Caco-2 (cell line): ENCODE measurements around the gene TUBB2B. TPM values are rescaled to one million over a fixed set of nuclear protein-coding genes. Genes with fewer than 3 reads are reported as not detected.

Experiments
- BruUV-seq: library from RNA; stranded (reverse); fragments of 400-500 nt; replicated peaks from 2 replicates; lab custom pipeline; 2021; lab: Mats Ljungman, UMichigan
- CTCF ChIA-PET: fragments of 300-600 bp; sonication (Branson Sonifier 250); formaldehyde crosslinking; loops from one replicate; lab custom pipeline; 2022; ENCODE audit warnings: antibody characterized with exemption; lab: Charles Lee
- POLR2A ChIA-PET: fragments of 300-600 bp; sonication (Branson Sonifier 250); formaldehyde crosslinking; loops from one replicate; lab custom pipeline; 2022; ENCODE audit warnings: antibody characterized with exemption; lab: Charles Lee
- DNase-seq, 2 experiments: peaks; one replicate each; pipeline versions ENCODE4 v3.0.0 to v3.0.0-alpha.2; 2020 to 2022
- H3K27me3 ChIP-seq: replicated peaks from 2 replicates; pipeline ENCODE4 v1.6.0; 2011; ENCODE audit warnings: low read length; ENCODE audit not compliant: control insufficient read depth, insufficient read depth
- H3K36me3 ChIP-seq: 2 replicates; pipeline ENCODE4 v1.5.1; 2011; ENCODE audit warnings: low read length; ENCODE audit not compliant: control insufficient read depth, insufficient read depth
- H3K4me1 ChIP-seq: fragments of 250-450 bp; sonication (Bioruptor Pico); 2 replicates; pipeline ENCODE4 v1.5.1; 2020; ENCODE audit warnings: mild to moderate bottlenecking
- H3K4me3 ChIP-seq: 2 replicates; pipeline ENCODE4 v1.5.1; 2011; ENCODE audit warnings: low read depth, mild to moderate bottlenecking, control low read depth, low read length
- H3K9me3 ChIP-seq: fragments of 250-450 bp; sonication (Bioruptor Pico); 2 replicates; pipeline ENCODE4 v1.5.1; 2020; ENCODE audit warnings: mild to moderate bottlenecking, moderate library complexity
- H3K27ac Mint-ChIP-seq: one replicate; pipeline ENCODE4 v1.8.0; 2022; ENCODE audit warnings: mixed read lengths; ENCODE audit not compliant: unreplicated experiment
- H3K27me3 Mint-ChIP-seq: one replicate; pipeline ENCODE4 v1.8.0; 2022; ENCODE audit warnings: mixed read lengths; ENCODE audit not compliant: insufficient read depth, unreplicated experiment
- H3K36me3 Mint-ChIP-seq: one replicate; pipeline ENCODE4 v1.8.0; 2022; ENCODE audit warnings: mild to moderate bottlenecking, mixed read lengths; ENCODE audit not compliant: insufficient read depth, unreplicated experiment
- H3K4me1 Mint-ChIP-seq: one replicate; pipeline ENCODE4 v1.8.0; 2022; ENCODE audit warnings: low read depth, mixed read lengths; ENCODE audit not compliant: unreplicated experiment
- H3K4me3 Mint-ChIP-seq: one replicate; pipeline ENCODE4 v1.8.0; 2022; ENCODE audit warnings: mild to moderate bottlenecking, moderate library complexity, mixed read lengths; ENCODE audit not compliant: unreplicated experiment
- H3K9me3 Mint-ChIP-seq: one replicate; pipeline ENCODE4 v1.8.0; 2022; ENCODE audit warnings: mixed read lengths; ENCODE audit not compliant: unreplicated experiment
- CTCF ChIP-seq, 2 experiments: fragments of 200-600 bp in 1 of 2; IDR thresholded peaks; 1 replicate in 1 of 2; 2 replicates in 1 of 2; pipeline versions ENCODE4 v1.5.1 to v1.8.0; 2011 to 2022; ENCODE audit warnings: antibody characterized with exemption in 1 of 2, control low read depth in 1 of 2, inconsistent platforms in 1 of 2, low read depth in 1 of 2, low read length in 1 of 2, mild to moderate bottlenecking in 1 of 2, moderate library complexity in 1 of 2; ENCODE audit not compliant: insufficient read depth in 1 of 2, severe bottlenecking in 1 of 2, unreplicated experiment in 1 of 2
- intact Hi-C: fragments of 100-400 bp; cut with micrococcal nuclease; formaldehyde crosslinking; loops from one replicate; pipeline ENCODE4 v1.10.0; 2022; ENCODE audit not compliant: unreplicated experiment
- total RNA-seq: library from RNA; stranded (reverse); gene quantifications from 2 replicates; pipeline ENCODE4 v1.2.3, GENCODE V29; 2022

TUBB2B gene
- total RNA-seq, 1 experiment from 2014 or later: 150 TPM

DNA sequence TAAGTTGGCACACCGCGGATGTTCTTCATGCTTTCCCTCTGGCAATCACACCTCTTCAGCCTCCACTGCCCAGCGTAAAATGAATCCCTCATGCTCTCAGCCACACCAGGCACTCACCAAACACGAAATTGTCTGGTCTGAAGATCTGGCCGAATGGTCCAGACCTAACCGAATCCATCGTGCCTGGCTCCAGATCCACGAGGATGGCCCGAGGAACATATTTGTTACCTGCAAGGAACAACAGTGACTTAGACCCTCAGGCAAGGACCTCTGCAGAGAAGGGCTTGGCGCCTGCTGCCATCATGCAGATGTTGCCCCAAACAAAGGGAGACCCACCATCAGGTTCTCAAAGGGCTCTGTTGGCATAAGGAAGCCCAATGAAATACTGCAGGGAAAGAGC is 1.4 kb downstream of the TUBB2B start:
- peaks cover 45% of the 10 kb centered on the region for H3K36me3 Mint-ChIP-seq
- H3K27me3 Mint-ChIP-seq: peaks cover 6% of the 10 kb centered on the region
- ChIA-PET CTCF (interaction anchor here (0.8 to 1.3 kb wide), 3 partner anchors 21 to 69 kb away, joined by 3 read pairs; partner anchors contain the start of gene TUBB2A), POLR2A (interaction anchor here (1.3 kb wide), 1 partner anchor 69 kb away, joined by 6 read pairs; the partner anchor contains the start of gene TUBB2A)
- intact Hi-C loops: no loop called here
- no TSS peak for BruUV-seq
- H3K4me1 Mint-ChIP-seq: peaks cover 7% of the 10 kb centered on the region
- H3K27ac Mint-ChIP-seq: peak overlapping the region; percentile 53
- DNase-seq: no peak
- TF ChIP-seq CTCF (IDR thresholded peaks at IDR 0.05; ENCODE audit: insufficient read depth in 1 of 2, low read depth in 1 of 2, low read length in 1 of 2, severe bottlenecking in 1 of 2, unreplicated experiment in 1 of 2): no peak
- H3K9me3 Mint-ChIP-seq: peaks cover 9% of the 10 kb centered on the region
- peaks cover 14% of the 10 kb centered on the region for H3K4me1 ChIP-seq
- H3K4me3 ChIP-seq: no peak overlapping the region
- H3K9me3 ChIP-seq: no peaks in the 10 kb centered on the region
- H3K36me3 ChIP-seq: no peaks in the 10 kb centered on the region
- H3K27me3 ChIP-seq: no peaks in the 10 kb centered on the region
- H3K4me3 Mint-ChIP-seq: peak overlapping the region; percentile 82

DNA sequence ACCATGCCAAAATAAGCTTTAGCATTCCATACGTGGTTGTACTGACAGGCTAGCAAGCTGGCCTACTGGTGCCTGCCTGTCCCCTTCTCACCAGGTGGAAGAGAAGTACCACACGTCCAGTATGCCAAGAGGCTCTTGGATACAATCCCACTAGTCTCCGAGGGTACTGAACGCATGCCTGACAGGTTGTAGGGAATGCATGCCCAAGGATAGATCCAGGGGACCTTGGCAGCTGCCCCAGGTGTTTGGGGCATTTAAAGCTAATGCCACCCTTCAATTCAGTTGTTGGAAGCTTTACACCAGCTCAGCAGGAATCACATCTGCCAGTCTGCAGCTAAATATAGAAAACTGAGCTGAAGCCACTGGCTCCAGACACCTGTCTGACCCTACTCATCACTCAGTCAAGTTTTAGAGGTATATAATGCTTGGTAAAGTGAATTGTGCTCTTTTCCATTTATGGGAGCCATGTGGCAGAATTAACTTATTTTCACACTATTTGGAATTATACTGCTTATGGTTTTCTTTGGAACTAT is 4.9 kb downstream of the TUBB2B start:
- BruUV-seq: no TSS peak

DNA sequence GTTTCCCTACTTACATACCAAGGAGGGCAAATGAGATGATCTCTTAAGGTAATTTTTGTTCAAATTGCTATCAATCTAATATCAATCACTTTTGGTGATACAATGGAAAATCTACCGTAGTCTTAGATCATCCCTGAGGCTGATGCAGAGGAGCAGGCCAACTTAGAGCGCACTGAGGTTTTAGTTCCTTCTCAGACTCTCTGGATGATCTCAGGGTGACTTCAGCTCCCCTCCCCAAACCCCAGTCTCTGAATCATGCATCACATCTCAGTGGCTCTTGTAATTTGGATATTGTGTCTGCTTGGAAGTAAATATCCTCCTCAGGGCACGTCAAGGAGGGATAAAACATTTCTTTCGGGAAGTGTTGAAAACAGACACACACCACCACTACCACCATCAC is 5.9 kb downstream of the TUBB2B start:
- intact Hi-C loops: no loop called here
- TF ChIP-seq CTCF (IDR thresholded peaks at IDR 0.05; ENCODE audit: insufficient read depth in 1 of 2, low read depth in 1 of 2, low read length in 1 of 2, severe bottlenecking in 1 of 2, unreplicated experiment in 1 of 2): no peak
- Histone ChIP-seq H3K27me3 (no peaks in the 10 kb centered on the region), H3K4me1 (peaks cover 9% of the 10 kb centered on the region), H3K4me3 (no peak overlapping the region), H3K36me3 (no peaks in the 10 kb centered on the region), H3K9me3 (no peaks in the 10 kb centered on the region)
- ChIA-PET CTCF (no interaction called here), POLR2A (no interaction called here)
- H3K4me3 Mint-ChIP-seq: no peak overlapping the region
- peaks cover 6% of the 10 kb centered on the region for H3K4me1 Mint-ChIP-seq
- no peak for DNase-seq
- peaks cover 26% of the 10 kb centered on the region for H3K36me3 Mint-ChIP-seq
- H3K27ac Mint-ChIP-seq: no peak overlapping the region
- peaks cover 11% of the 10 kb centered on the region for H3K27me3 Mint-ChIP-seq
- H3K9me3 Mint-ChIP-seq: peaks cover 9% of the 10 kb centered on the region
- BruUV-seq: no TSS peak

More for the DNA sequence above, 4.9 kb downstream of the TUBB2B start:
- Histone ChIP-seq H3K4me3 (no peak overlapping the region), H3K36me3 (no peaks in the 10 kb centered on the region), H3K27me3 (no peaks in the 10 kb centered on the region), H3K4me1 (peaks cover 9% of the 10 kb centered on the region), H3K9me3 (no peaks in the 10 kb centered on the region)
- Mint-ChIP-seq H3K4me1 (peaks cover 6% of the 10 kb centered on the region), H3K27ac (no peak overlapping the region), H3K27me3 (peaks cover 11% of the 10 kb centered on the region), H3K9me3 (peaks cover 9% of the 10 kb centered on the region), H3K4me3 (no peak overlapping the region), H3K36me3 (peaks cover 36% of the 10 kb centered on the region)
- CTCF ChIA-PET: no interaction called here
- POLR2A ChIA-PET: no interaction called here
- intact Hi-C loops: no loop called here
- no peak for TF ChIP-seq CTCF (IDR thresholded peaks at IDR 0.05; ENCODE audit: insufficient read depth in 1 of 2, low read depth in 1 of 2, low read length in 1 of 2, severe bottlenecking in 1 of 2, unreplicated experiment in 1 of 2)
- DNase-seq: no peak
